PC-3 (cell line): Measurements from ENCODE around the gene SPANXN2.

Experiments
- CTCF ChIP-seq: fragments of 300-600 bp; sonication (generic); conservative IDR thresholded peaks from 2 replicates; pipeline ENCODE4 v1.5.1; 2017; ENCODE audit warnings: antibody characterized with exemption, low read depth, mild to moderate bottlenecking, low read length
- EZH2 ChIP-seq: fragments of 300-600 bp; sonication (generic); IDR thresholded peaks from one replicate; pipeline ENCODE4 v1.6.1; 2017; ENCODE audit warnings: antibody characterized with exemption, mild to moderate bottlenecking, low read length; ENCODE audit not compliant: unreplicated experiment
- EZH2phosphoT487 ChIP-seq: fragments of 300-600 bp; sonication (generic); IDR thresholded peaks from 2 replicates; pipeline ENCODE4 v1.6.1; 2018; ENCODE audit warnings: mild to moderate bottlenecking, antibody characterized with exemption, low read length, borderline replicate concordance

- TF ChIP-seq CTCF (no peak), EZH2 (no peak), EZH2phosphoT487 (no peak)
Measured at GRCh38 chrX:143757375-143757774, 36.8 kb upstream of the SPANXN2 start.
